OCI-LY7 (cell line): ENCODE results near the gene AMPD3.

Experiments
- CTCF ChIP-seq: fragments of 200-600 bp; sonication (generic); conservative IDR thresholded peaks from 2 replicates; pipeline ENCODE4 v1.5.1; 2014; ENCODE audit warnings: mild to moderate bottlenecking, antibody characterized with exemption, low read length, moderate library complexity, mixed read lengths
- EZH2phosphoT487 ChIP-seq: fragments of 200-600 bp; sonication (generic); IDR thresholded peaks from 2 replicates; pipeline ENCODE4 v1.6.1; 2018; ENCODE audit warnings: low read depth, borderline replicate concordance, mild to moderate bottlenecking, mixed run types, antibody characterized with exemption, low read length, moderate library complexity, mixed read lengths

- TF ChIP-seq CTCF, result no peak
- TF ChIP-seq EZH2phosphoT487, result no peak
Measured at GRCh38 chr11:10505278-10506007, 50.4 kb downstream of the AMPD3 start.
